ENCODE results near the gene KMT2E. TPM values are rescaled to one million over a fixed set of nuclear protein-coding genes. Genes with fewer than 3 reads are reported as not detected.

KMT2E gene, protein sequence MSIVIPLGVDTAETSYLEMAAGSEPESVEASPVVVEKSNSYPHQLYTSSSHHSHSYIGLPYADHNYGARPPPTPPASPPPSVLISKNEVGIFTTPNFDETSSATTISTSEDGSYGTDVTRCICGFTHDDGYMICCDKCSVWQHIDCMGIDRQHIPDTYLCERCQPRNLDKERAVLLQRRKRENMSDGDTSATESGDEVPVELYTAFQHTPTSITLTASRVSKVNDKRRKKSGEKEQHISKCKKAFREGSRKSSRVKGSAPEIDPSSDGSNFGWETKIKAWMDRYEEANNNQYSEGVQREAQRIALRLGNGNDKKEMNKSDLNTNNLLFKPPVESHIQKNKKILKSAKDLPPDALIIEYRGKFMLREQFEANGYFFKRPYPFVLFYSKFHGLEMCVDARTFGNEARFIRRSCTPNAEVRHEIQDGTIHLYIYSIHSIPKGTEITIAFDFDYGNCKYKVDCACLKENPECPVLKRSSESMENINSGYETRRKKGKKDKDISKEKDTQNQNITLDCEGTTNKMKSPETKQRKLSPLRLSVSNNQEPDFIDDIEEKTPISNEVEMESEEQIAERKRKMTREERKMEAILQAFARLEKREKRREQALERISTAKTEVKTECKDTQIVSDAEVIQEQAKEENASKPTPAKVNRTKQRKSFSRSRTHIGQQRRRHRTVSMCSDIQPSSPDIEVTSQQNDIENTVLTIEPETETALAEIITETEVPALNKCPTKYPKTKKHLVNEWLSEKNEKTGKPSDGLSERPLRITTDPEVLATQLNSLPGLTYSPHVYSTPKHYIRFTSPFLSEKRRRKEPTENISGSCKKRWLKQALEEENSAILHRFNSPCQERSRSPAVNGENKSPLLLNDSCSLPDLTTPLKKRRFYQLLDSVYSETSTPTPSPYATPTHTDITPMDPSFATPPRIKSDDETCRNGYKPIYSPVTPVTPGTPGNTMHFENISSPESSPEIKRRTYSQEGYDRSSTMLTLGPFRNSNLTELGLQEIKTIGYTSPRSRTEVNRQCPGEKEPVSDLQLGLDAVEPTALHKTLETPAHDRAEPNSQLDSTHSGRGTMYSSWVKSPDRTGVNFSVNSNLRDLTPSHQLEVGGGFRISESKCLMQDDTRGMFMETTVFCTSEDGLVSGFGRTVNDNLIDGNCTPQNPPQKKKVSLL (N-terminal part only)
- 41.5 TPM for polyA plus RNA-seq (2012; ENCODE audit: missing spikeins)

DNA sequence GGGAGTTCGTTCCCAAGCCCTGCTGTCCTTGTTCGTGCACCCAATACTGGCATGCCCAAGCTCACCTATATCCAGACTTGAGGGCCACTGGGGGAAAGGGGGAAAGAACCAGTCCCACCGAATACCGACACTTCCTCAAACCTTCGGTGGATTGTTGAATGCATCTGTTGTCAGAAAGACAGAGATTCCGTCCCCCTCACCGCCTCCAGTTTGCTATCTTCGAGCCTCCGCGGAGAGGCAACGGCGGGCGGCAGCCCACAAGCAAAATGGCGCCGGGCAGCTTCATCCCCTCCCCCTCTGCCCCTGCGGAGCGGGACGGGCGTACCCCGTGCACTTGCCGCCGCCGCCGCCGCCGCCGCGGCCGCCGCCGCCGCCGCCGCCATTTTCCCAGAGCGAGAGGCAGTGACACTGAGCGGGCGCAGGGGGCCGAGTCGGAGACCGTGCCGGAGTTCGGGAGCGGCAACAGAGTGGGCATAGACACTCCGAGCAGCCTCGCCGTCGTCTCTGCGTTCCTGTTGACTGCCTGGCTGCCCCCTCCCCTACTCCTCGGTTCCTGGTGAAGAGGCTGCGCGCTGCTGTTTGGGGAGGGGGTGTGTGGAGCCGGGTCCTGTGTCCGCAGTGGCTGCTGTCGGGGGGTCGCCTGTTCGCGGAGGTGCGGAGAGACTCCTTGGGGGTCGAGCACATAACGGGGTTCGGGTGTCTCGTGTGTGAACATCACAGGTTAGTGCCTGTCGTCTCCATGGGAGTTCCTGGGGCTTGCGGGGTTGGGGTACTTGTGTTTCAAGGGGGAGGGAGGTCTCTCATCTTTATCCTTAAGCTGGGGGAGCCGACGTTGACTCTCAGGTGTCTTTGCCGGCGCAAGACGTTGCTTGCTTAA lies at the start of gene KMT2E:
Gene KMT2E, plus strand, starts transcription at position 390 of the 877 bp plus-strand sequence. CDS start 26,748 bp downstream, outside the sequence.
- TF ChIP-seq TAF1 (IDR thresholded peaks at IDR 0.05; ENCODE audit: borderline replicate concordance, low read depth, low read length): peak; percentile 86
- peak; percentile 66; the same call in 1 of the 2 replicates for TF ChIP-seq POLR2A (IDR thresholded peaks at IDR 0.05; ENCODE audit: low read depth, low read length)
- TF ChIP-seq POLR2AphosphoS5 (IDR thresholded peaks at IDR 0.05; ENCODE audit: low read depth, low read length): peak; percentile 59
- DNase-seq (ENCODE audit: insufficient read length) (peak; percentile 46), FAIRE-seq (peak; percentile 64)

DNA sequence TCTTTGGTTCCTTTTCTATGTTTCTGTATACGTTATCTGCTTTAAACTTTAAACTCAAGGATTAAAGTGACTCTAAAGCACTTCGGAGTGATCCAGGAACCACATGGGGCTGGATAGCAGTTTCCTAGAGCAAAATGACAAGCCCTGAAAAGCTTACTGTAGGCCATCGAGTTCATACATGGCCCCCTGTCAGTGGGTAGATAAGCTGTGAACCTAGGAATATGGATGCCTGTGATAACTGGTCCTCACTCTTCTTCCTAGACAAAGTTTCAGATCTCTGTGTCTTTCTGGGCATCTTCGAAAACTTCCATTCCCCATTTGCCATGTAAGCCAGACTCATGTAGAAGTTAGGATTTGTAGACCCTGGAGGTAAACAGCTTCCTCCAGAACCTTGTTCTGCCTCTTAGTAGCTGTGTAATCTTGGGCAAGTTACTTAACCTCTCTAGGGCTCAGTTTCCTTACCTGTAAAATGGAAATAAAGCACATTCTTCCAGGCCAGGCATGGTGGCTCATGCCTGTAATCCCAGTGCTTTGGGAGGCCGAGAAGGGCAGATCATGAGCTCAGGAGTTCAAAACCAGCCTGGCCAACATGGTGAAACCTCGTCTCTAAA lies 49.3 kb upstream of the KMT2E start:
- DNase-seq (ENCODE audit: insufficient read length): no peak
- TF ChIP-seq POLR2AphosphoS5 (IDR thresholded peaks at IDR 0.05; ENCODE audit: low read depth, low read length): no peak
- TF ChIP-seq TAF1 (IDR thresholded peaks at IDR 0.05; ENCODE audit: borderline replicate concordance, low read depth, low read length): no peak
- no peak for TF ChIP-seq POLR2A (IDR thresholded peaks at IDR 0.05; ENCODE audit: low read depth, low read length)
- no peak for FAIRE-seq

DNA sequence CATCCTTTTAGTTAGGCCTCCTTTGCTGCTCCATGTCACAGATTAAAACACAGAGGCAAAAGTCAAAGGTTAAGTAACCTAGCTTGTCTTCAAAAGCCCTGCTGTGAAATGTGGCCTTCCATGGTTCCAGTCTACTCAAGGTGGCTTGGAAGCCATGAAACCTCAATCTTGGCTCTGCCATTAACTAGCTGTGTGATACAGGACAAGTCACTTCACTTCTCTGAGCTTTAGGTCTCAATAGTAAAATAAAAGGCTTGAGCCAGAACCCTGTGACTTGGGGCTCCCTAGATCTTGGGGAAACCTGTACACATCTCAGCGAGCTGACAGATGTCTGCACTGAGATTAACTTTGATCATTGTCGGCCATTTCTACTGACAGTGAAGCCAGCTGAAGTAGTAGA lies 48.0 kb upstream of the KMT2E start:
- TF ChIP-seq TAF1 (IDR thresholded peaks at IDR 0.05; ENCODE audit: borderline replicate concordance, low read depth, low read length) (no peak), POLR2AphosphoS5 (IDR thresholded peaks at IDR 0.05; ENCODE audit: low read depth, low read length) (no peak), POLR2A (IDR thresholded peaks at IDR 0.05; ENCODE audit: low read depth, low read length) (no peak)
- FAIRE-seq: no peak
- DNase-seq (ENCODE audit: insufficient read length): no peak

DNA sequence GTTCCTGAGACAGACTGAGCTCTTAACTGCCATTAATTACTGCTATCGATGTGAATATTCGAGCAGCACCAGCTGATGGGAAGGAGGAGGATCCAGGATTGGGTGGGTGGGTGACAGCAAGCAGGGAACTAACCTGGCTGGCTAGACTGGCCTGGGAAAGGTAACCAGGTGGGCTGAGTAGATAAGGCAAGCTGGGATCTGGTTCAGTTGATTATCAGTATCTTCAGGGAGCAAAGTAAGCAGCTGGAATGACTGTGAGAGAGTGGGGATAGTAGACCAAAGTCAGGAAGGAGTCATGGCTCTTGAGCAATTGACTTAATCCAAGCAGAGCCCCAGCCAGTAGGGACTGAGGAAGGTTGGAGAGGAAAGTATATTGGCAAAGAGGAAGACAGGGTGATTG lies 46.9 kb upstream of the KMT2E start:
- DNase-seq (ENCODE audit: insufficient read length) (no peak), FAIRE-seq (no peak)
- TF ChIP-seq POLR2A (IDR thresholded peaks at IDR 0.05; ENCODE audit: low read depth, low read length) (no peak), TAF1 (IDR thresholded peaks at IDR 0.05; ENCODE audit: borderline replicate concordance, low read depth, low read length) (no peak), POLR2AphosphoS5 (IDR thresholded peaks at IDR 0.05; ENCODE audit: low read depth, low read length) (no peak)

DNA sequence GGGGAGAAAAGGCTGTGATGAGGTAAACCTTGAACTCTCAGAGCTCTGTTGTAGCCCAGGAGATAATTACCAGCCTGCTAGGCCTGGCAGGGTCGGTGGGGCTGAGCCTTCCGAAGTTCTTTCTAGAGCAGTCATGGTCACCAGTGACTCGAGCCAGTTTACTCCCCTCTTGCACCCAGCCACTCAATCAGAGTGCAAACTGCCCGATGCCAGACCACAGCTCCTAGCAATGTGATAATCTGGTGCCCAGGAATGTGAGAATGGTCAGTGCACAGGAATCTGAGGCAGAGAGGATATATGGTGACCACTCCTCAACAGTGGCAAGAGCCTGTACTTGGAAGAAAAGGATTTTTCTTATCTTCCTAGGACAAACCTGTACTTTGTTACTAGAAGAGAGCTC lies 46.4 kb upstream of the KMT2E start:
- no peak for TF ChIP-seq POLR2AphosphoS5 (IDR thresholded peaks at IDR 0.05; ENCODE audit: low read depth, low read length)
- DNase-seq (ENCODE audit: insufficient read length) (no peak), FAIRE-seq (no peak)

DNA sequence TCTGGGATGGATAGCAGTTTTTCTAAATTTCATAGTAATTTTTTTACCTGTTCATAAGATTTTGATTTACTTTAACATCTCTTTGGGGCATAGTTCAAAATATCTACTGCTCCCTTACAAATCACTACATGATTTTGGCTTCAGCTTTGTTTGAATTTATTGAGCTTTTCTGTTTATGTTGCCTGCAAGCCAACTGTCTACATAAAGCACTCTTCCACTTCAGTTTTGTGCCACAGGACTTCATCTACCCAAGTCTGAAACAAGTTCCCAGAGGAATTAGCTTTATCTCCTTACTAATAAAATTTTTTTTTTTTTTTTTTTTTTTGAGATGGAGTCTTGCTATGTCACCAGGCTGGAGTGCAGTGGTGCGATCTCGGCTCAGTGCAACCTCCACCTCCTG lies 45.4 kb upstream of the KMT2E start:
- no peak for TF ChIP-seq TAF1 (IDR thresholded peaks at IDR 0.05; ENCODE audit: borderline replicate concordance, low read depth, low read length)
- TF ChIP-seq POLR2A (IDR thresholded peaks at IDR 0.05; ENCODE audit: low read depth, low read length): no peak
- no peak for TF ChIP-seq POLR2AphosphoS5 (IDR thresholded peaks at IDR 0.05; ENCODE audit: low read depth, low read length)
- no peak for DNase-seq (ENCODE audit: insufficient read length)
- no peak for FAIRE-seq

DNA sequence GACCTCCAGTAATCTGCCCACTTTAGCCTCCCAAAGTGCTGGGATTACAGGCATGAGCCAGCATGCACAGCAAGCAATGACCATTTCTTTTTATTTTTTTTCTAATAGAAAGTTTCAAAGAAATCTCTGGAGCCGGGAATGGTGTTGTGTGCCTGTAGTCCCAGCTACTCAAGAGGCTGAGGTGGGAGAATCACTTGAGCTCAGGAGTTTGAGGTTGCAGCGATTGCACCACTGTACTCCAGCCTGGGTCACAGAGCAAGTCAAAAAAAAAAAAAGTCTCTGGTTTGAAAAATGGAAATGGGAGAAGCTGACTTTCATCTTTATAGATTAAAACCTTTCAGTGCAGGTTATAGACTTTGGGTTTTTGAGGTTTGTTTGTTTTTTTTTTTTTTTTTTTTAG lies 44.8 kb upstream of the KMT2E start:
- DNase-seq (ENCODE audit: insufficient read length): no peak
- TF ChIP-seq TAF1 (IDR thresholded peaks at IDR 0.05; ENCODE audit: borderline replicate concordance, low read depth, low read length): no peak
- TF ChIP-seq POLR2A (IDR thresholded peaks at IDR 0.05; ENCODE audit: low read depth, low read length): no peak
- TF ChIP-seq POLR2AphosphoS5 (IDR thresholded peaks at IDR 0.05; ENCODE audit: low read depth, low read length): no peak
- no peak for FAIRE-seq

DNA sequence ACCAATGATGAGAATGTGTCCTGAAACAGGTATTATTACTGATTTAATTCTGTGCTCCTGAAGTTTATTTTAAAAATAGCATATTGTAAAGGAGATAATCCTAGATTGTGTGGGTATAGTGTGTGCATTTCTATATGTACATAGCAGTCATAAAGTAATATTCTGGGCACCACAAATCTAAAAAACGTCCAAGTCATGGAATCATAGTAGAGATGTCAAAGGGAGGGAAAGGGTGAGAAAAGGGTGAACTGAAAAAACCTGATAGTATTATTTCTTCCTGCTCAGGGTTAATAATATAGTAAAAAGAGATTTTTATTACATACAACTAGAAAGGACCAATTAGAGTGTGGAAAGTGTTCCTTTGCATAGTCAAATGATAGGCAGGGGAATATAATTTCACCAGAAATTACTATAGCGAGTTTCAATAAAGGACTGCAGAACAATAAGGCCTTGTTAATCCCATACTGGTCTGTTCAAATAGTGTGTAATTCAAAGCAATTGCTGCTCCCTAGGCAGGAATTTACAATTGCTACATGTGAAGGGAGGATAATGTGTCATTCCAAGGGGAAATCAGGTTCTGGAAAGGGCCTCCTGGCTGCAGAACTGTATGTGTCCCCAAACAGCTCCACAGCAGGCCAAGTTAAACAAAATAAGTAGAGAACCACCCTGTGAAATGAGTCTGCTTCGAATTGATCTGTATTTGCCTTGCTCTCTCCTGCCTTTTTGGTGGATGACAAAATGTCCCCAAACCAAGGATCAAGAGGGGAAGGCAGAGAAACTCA lies 42.5 kb upstream of the KMT2E start:
- FAIRE-seq (no peak), DNase-seq (ENCODE audit: insufficient read length) (no peak)
- TF ChIP-seq POLR2AphosphoS5 (IDR thresholded peaks at IDR 0.05; ENCODE audit: low read depth, low read length) (no peak), POLR2A (IDR thresholded peaks at IDR 0.05; ENCODE audit: low read depth, low read length) (no peak), TAF1 (IDR thresholded peaks at IDR 0.05; ENCODE audit: borderline replicate concordance, low read depth, low read length) (no peak)

DNA sequence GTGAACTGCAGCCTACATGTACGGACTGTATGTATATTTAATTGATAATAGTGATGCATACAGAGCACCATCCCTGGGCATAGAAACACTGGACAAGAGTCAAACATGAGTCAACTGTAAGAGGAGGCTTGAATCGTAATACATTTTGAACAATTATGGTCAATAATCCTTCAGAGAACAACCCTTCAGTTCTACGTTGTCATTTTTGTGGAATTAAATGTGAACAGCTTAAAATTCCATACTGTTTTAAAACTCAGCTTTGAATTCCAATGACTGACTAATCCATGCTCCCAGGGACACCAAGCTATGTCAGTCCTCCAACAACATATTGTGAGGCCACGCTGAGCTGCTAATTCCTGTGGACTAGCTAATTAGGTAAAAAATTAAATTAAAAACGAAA lies 41.5 kb upstream of the KMT2E start:
- no peak for DNase-seq (ENCODE audit: insufficient read length)
- no peak for FAIRE-seq
- TF ChIP-seq POLR2A (IDR thresholded peaks at IDR 0.05; ENCODE audit: low read depth, low read length) (no peak), POLR2AphosphoS5 (IDR thresholded peaks at IDR 0.05; ENCODE audit: low read depth, low read length) (no peak), TAF1 (IDR thresholded peaks at IDR 0.05; ENCODE audit: borderline replicate concordance, low read depth, low read length) (no peak)

Measured in GM12892 (cell line).